GM12878 (cell line): ENCODE results near the gene TMEM39B. TPM values are rescaled to one million over a fixed set of nuclear protein-coding genes. Genes with fewer than 3 reads are reported as not detected.

Experiments used
- ATAC-seq: fragments of 200-7000 bp; cut with Tn5 transposase; 3 replicates; pipeline ENCODE4 v1.9.1; 2020; ENCODE audit warnings: mild to moderate bottlenecking, moderate library complexity
- BruUV-seq: library from RNA; stranded (reverse); fragments of 400-500 nt; replicated peaks from 2 replicates; lab custom pipeline; 2021; lab: Mats Ljungman, UMichigan
- CTCF ChIA-PET: fragments of 300-600 bp; sonication (Branson Sonifier 250); formaldehyde crosslinking; extraction: SDS; loops from one replicate; lab custom pipeline; 2021; ENCODE audit warnings: inconsistent platforms; lab: Yijun Ruan, JAX
- POLR2A ChIA-PET: fragments of 350-600 bp; formaldehyde crosslinking; extraction: SDS; loops from one replicate; lab custom pipeline; 2021; ENCODE audit warnings: inconsistent platforms; lab: Charles Lee
- RAD21 ChIA-PET: fragments of 300-600 bp; sonication (Branson Sonifier 250); formaldehyde crosslinking; loops from one replicate; lab custom pipeline; 2023; ENCODE audit warnings: antibody characterized with exemption; ENCODE audit not compliant: unreplicated experiment; lab: Charles Lee
- SMC1A ChIA-PET: fragments of 300-600 bp; sonication (Branson Sonifier 250); formaldehyde crosslinking; loops from one replicate; lab custom pipeline; 2023; ENCODE audit not compliant: unreplicated experiment, uncharacterized antibody; lab: Charles Lee
- DNase-seq: peaks from one replicate; pipeline ENCODE4 v3.0.0-alpha.2; 2011; ENCODE audit warnings: low read depth, low spot score
- FAIRE-seq: peaks from 3 replicates; lab custom pipeline; 2011; peaks lifted over from hg19 to GRCh38; lab: Jason Lieb, UNC
- H2AFZ ChIP-seq: 2 replicates; pipeline ENCODE4 v1.6.0; 2011; ENCODE audit warnings: low read depth, low read length, control low read depth; ENCODE audit not compliant: control insufficient read depth
- H3K27ac ChIP-seq: 2 replicates; pipeline ENCODE4 v1.5.1; 2011; ENCODE audit warnings: control low read depth; ENCODE audit not compliant: control insufficient read depth, insufficient read depth
- H3K27me3 ChIP-seq, 2 experiments: replicated peaks in 1 of 2; 2 replicates each; pipeline versions ENCODE4 v1.6.0 to v1.6.1; 2011; ENCODE audit warnings: low read length in 1 of 2; ENCODE audit not compliant: control insufficient read depth in 2 of 2, insufficient read depth in 2 of 2
- H3K36me3 ChIP-seq, 2 experiments: 2 replicates each; pipeline ENCODE4 v1.5.1; 2011; ENCODE audit warnings: low read length in 1 of 2; ENCODE audit not compliant: control insufficient read depth in 2 of 2, insufficient read depth in 2 of 2
- H3K4me1 ChIP-seq: 2 replicates; pipeline ENCODE4 v1.6.1; 2011; ENCODE audit warnings: mild to moderate bottlenecking, low read length, moderate library complexity, mixed read lengths; ENCODE audit not compliant: control insufficient read depth, insufficient read depth
- H3K4me2 ChIP-seq: 2 replicates; pipeline ENCODE4 v1.6.0; 2011; ENCODE audit warnings: control low read depth; ENCODE audit not compliant: control insufficient read depth, insufficient read depth
- H3K4me3 ChIP-seq: fragments of 200-600 bp; sonication (generic); 2 replicates; pipeline ENCODE4 v1.5.1; 2016
- H3K79me2 ChIP-seq: 2 replicates; pipeline ENCODE4 v1.6.0; 2011; ENCODE audit warnings: low read length; ENCODE audit not compliant: control insufficient read depth, insufficient read depth
- H3K9ac ChIP-seq: 2 replicates; pipeline ENCODE4 v1.8.0; 2011; ENCODE audit warnings: low read length, control low read depth, mixed read lengths; ENCODE audit not compliant: control insufficient read depth, insufficient read depth
- H3K9me3 ChIP-seq: replicated peaks from 3 replicates; pipeline ENCODE4 v1.5.1; 2011; ENCODE audit warnings: mild to moderate bottlenecking, low read length; ENCODE audit not compliant: control insufficient read depth, insufficient read depth
- H4K20me1 ChIP-seq: 2 replicates; pipeline ENCODE4 v1.6.0; 2011; ENCODE audit not compliant: control insufficient read depth, insufficient read depth
- IKZF2 ChIP-seq, 2 experiments: fragments of 450-650 bp; IDR thresholded peaks; 2 replicates each; pipeline ENCODE4 v1.6.1; 2017; ENCODE audit warnings: mild to moderate bottlenecking in 2 of 2, moderate library complexity in 2 of 2
- POLR2AphosphoS2 ChIP-seq: IDR thresholded peaks from 2 replicates; pipeline ENCODE4 v1.6.1; 2011; ENCODE audit warnings: low read depth, mild to moderate bottlenecking, low read length, improper control_type of control experiment, moderate library complexity
- RUNX3 ChIP-seq: IDR thresholded peaks from 2 replicates; pipeline ENCODE4 v1.6.1; 2012; ENCODE audit warnings: low read length, inconsistent platforms
- SMARCA5 ChIP-seq: fragments of 450-650 bp; IDR thresholded peaks from 2 replicates; pipeline ENCODE4 v1.6.1; 2017; ENCODE audit warnings: mild to moderate bottlenecking
- WGBS: methylation state at CpG from one replicate; pipeline ENCODE4 v1.1.6; 2016; ENCODE audit warnings: low lambda C conversion rate; ENCODE audit not compliant: insufficient replicate concordance, insufficient coverage; ENCODE audit errors: missing lambda C conversion rate; 5-methylcytosine and 5-hydroxymethylcytosine counted together
- in situ Hi-C: fragments of 300-500 bp; cut with MboI; formaldehyde crosslinking; loops from 9 replicates; pipeline ENCODE4 v1.14.3; 2018; ENCODE audit warnings: mixed read lengths
- intact Hi-C: fragments of 100-400 bp; cut with micrococcal nuclease; formaldehyde crosslinking; loops from one replicate; pipeline ENCODE4 v1.14.2; 2022; ENCODE audit not compliant: unreplicated experiment
- polyA plus RNA-seq, 11 experiments: library from polyadenylated mRNA; depleted of rRNA in 4 of 11; unstranded in 6 of 11; stranded (reverse) in 5 of 11; fragments of >200 nt; fragmentation: Nextera tagmentation in 4 of 11; fragmentation: Illumina TruSeq in 1 of 11; extraction: Ambion mirVana in 4 of 11; extraction: Trizol in 1 of 11; gene quantifications; 1 replicate in 1 of 11; 2 replicates in 10 of 11; pipeline versions ENCODE4 v1.2.1 to v1.2.3, GENCODE V29; 2011 to 2016; ENCODE audit warnings: inconsistent platforms in 2 of 11, missing spikeins in 2 of 11, low read depth in 1 of 11
- total RNA-seq, 4 experiments: library from RNA; depleted of rRNA in 3 of 4; stranded (reverse); fragments of >200 nt in 3 of 4; fragmentation: Illumina TruSeq in 1 of 4; extraction: Trizol in 1 of 4; gene quantifications; 2 replicates each; pipeline versions ENCODE4 v1.2.1 to v1.2.3, GENCODE V29; 2013 to 2021
- TF ChIP-seq, protein P1 (sequence below): fragments of 450-650 bp; IDR thresholded peaks from 2 replicates; pipeline ENCODE4 v1.6.1; 2017; ENCODE audit warnings: mild to moderate bottlenecking, moderate library complexity
- TF ChIP-seq, protein P2 (sequence below): IDR thresholded peaks from 2 replicates; pipeline ENCODE4 v1.6.1; 2012; ENCODE audit warnings: improper control_type of control experiment, low read depth, low read length; ENCODE audit not compliant: insufficient replicate concordance
- TF ChIP-seq, protein P3 (sequence below): fragments of 450-650 bp; IDR thresholded peaks from 2 replicates; pipeline ENCODE4 v1.6.1; 2017; ENCODE audit warnings: mild to moderate bottlenecking, low read depth, inconsistent platforms; ENCODE audit not compliant: poor library complexity, severe bottlenecking
- TF ChIP-seq, protein P4 (sequence below): fragments of 450-650 bp; IDR thresholded peaks from 2 replicates; pipeline ENCODE4 v1.6.1; 2018; ENCODE audit warnings: borderline replicate concordance, mild to moderate bottlenecking; ENCODE audit not compliant: partially characterized antibody

Gene TMEM39B
- total and polyA plus RNA-seq, 10 of the 15 experiments (the other 5 are each of a cell fraction or from before 2014, with no cell fraction given), result 2.3 to 27.2 (median 12.3) TPM

DNA sequence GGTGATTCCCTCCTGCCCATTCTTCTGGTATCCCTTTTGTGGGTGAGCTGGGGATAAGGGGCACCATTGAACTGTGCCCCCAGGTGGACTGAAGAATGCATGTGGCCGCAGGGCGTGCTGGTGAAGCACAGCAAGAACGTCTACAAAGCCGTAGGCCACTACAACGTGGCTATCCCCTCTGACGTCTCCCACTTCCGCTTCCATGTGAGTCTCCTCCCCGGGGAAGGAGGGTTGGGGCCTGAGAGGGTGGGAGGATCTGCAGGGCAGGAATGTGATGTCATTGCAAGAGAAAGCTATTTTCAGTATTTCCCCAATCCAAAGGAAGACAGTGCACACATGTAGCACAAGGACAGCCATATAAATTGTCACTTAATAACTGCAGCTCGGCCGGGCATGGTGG, 27.6 kb downstream of the TMEM39B start:
- BruUV-seq, result no TSS peak
- TF ChIP-seq IKZF2 (IDR thresholded peaks at IDR 0.05), result no peak
- TF ChIP-seq, protein P1, sequence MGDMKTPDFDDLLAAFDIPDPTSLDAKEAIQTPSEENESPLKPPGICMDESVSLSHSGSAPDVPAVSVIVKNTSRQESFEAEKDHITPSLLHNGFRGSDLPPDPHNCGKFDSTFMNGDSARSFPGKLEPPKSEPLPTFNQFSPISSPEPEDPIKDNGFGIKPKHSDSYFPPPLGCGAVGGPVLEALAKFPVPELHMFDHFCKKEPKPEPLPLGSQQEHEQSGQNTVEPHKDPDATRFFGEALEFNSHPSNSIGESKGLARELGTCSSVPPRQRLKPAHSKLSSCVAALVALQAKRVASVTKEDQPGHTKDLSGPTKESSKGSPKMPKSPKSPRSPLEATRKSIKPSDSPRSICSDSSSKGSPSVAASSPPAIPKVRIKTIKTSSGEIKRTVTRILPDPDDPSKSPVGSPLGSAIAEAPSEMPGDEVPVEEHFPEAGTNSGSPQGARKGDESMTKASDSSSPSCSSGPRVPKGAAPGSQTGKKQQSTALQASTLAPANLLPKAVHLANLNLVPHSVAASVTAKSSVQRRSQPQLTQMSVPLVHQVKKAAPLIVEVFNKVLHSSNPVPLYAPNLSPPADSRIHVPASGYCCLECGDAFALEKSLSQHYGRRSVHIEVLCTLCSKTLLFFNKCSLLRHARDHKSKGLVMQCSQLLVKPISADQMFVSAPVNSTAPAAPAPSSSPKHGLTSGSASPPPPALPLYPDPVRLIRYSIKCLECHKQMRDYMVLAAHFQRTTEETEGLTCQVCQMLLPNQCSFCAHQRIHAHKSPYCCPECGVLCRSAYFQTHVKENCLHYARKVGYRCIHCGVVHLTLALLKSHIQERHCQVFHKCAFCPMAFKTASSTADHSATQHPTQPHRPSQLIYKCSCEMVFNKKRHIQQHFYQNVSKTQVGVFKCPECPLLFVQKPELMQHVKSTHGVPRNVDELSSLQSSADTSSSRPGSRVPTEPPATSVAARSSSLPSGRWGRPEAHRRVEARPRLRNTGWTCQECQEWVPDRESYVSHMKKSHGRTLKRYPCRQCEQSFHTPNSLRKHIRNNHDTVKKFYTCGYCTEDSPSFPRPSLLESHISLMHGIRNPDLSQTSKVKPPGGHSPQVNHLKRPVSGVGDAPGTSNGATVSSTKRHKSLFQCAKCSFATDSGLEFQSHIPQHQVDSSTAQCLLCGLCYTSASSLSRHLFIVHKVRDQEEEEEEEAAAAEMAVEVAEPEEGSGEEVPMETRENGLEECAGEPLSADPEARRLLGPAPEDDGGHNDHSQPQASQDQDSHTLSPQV, result no peak
- TF ChIP-seq RUNX3, result no peak
- TF ChIP-seq POLR2AphosphoS2, result no peak
- TF ChIP-seq SMARCA5, result no peak
- TF ChIP-seq, protein P2, sequence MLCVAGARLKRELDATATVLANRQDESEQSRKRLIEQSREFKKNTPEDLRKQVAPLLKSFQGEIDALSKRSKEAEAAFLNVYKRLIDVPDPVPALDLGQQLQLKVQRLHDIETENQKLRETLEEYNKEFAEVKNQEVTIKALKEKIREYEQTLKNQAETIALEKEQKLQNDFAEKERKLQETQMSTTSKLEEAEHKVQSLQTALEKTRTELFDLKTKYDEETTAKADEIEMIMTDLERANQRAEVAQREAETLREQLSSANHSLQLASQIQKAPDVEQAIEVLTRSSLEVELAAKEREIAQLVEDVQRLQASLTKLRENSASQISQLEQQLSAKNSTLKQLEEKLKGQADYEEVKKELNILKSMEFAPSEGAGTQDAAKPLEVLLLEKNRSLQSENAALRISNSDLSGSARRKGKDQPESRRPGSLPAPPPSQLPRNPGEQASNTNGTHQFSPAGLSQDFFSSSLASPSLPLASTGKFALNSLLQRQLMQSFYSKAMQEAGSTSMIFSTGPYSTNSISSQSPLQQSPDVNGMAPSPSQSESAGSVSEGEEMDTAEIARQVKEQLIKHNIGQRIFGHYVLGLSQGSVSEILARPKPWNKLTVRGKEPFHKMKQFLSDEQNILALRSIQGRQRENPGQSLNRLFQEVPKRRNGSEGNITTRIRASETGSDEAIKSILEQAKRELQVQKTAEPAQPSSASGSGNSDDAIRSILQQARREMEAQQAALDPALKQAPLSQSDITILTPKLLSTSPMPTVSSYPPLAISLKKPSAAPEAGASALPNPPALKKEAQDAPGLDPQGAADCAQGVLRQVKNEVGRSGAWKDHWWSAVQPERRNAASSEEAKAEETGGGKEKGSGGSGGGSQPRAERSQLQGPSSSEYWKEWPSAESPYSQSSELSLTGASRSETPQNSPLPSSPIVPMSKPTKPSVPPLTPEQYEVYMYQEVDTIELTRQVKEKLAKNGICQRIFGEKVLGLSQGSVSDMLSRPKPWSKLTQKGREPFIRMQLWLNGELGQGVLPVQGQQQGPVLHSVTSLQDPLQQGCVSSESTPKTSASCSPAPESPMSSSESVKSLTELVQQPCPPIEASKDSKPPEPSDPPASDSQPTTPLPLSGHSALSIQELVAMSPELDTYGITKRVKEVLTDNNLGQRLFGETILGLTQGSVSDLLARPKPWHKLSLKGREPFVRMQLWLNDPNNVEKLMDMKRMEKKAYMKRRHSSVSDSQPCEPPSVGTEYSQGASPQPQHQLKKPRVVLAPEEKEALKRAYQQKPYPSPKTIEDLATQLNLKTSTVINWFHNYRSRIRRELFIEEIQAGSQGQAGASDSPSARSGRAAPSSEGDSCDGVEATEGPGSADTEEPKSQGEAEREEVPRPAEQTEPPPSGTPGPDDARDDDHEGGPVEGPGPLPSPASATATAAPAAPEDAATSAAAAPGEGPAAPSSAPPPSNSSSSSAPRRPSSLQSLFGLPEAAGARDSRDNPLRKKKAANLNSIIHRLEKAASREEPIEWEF, result no peak
- TF ChIP-seq, protein P3, sequence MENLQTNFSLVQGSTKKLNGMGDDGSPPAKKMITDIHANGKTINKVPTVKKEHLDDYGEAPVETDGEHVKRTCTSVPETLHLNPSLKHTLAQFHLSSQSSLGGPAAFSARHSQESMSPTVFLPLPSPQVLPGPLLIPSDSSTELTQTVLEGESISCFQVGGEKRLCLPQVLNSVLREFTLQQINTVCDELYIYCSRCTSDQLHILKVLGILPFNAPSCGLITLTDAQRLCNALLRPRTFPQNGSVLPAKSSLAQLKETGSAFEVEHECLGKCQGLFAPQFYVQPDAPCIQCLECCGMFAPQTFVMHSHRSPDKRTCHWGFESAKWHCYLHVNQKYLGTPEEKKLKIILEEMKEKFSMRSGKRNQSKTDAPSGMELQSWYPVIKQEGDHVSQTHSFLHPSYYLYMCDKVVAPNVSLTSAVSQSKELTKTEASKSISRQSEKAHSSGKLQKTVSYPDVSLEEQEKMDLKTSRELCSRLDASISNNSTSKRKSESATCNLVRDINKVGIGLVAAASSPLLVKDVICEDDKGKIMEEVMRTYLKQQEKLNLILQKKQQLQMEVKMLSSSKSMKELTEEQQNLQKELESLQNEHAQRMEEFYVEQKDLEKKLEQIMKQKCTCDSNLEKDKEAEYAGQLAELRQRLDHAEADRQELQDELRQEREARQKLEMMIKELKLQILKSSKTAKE, result no peak
- TF ChIP-seq, protein P4, sequence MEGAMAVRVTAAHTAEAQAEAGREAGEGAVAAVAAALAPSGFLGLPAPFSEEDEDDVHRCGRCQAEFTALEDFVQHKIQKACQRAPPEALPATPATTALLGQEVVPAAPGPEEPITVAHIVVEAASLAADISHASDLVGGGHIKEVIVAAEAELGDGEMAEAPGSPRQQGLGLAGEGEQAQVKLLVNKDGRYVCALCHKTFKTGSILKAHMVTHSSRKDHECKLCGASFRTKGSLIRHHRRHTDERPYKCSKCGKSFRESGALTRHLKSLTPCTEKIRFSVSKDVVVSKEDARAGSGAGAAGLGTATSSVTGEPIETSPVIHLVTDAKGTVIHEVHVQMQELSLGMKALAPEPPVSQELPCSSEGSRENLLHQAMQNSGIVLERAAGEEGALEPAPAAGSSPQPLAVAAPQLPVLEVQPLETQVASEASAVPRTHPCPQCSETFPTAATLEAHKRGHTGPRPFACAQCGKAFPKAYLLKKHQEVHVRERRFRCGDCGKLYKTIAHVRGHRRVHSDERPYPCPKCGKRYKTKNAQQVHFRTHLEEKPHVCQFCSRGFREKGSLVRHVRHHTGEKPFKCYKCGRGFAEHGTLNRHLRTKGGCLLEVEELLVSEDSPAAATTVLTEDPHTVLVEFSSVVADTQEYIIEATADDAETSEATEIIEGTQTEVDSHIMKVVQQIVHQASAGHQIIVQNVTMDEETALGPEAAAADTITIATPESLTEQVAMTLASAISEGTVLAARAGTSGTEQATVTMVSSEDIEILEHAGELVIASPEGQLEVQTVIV, result no peak
- no peak overlapping the region for H3K4me2 ChIP-seq
- no peak overlapping the region for H3K9ac ChIP-seq
- no peak overlapping the region for H3K27ac ChIP-seq
- FAIRE-seq (no peak), DNase-seq (no peak), ATAC-seq (no peak)
- no peaks in the 10 kb centered on the region for H4K20me1 ChIP-seq
- POLR2A ChIA-PET, result no interaction called here
- H3K36me3 ChIP-seq, result peaks cover 11 to 12% of the 10 kb centered on the region in 2 experiments; a peak in 3 of 4 replicates
- H3K27me3 ChIP-seq, result no peaks in the 10 kb centered on the region
- SMC1A ChIA-PET, result interaction anchor here (1.6 kb wide), 1 partner anchor 12 kb away, joined by 6 read pairs; no protein-coding TSS in a partner anchor
- no peak overlapping the region for H3K4me3 ChIP-seq
- 93% methylated on average over 10 of the region's 10 CpGs for WGBS
- H3K79me2 ChIP-seq, result no peaks in the 10 kb centered on the region
- RAD21 ChIA-PET, result no interaction called here
- in situ Hi-C loops, result no loop called here
- CTCF ChIA-PET, result interaction anchor here (2.0 kb wide), 1 partner anchor 9 kb away, joined by 6 read pairs; no protein-coding TSS in a partner anchor
- H3K4me1 ChIP-seq, result no peaks in the 10 kb centered on the region
- intact Hi-C loops, result no loop called here
- no peak overlapping the region for H2AFZ ChIP-seq
- H3K9me3 ChIP-seq, result no peaks in the 10 kb centered on the region
